IPS DF 4.7 (cell line): ENCODE measurements around the gene SLC35G2.
"Not testable (repeated sequence)": the region's sequence is repeated elsewhere in the genome, so short reads cannot be mapped to it uniquely, and the experiment has no call there.

ENCODE experiments used
- DNase-seq: peaks from one replicate; pipeline ENCODE4 v3.0.0-alpha.2; 2013; ENCODE audit warnings: low spot score; ENCODE audit errors: extremely low read depth

Gene SLC35G2

GRCh38 chr3:136818769-136819391 is at the start of gene SLC35G2:
Gene SLC35G2 (plus strand): TSS chr3:136819126. CDS start chr3:136854461, 35,335 bp downstream.
- no peak for DNase-seq

- DNase-seq = no peak
These were observed 46.2 kb upstream of the SLC35G2 start for GRCh38 chr3:136772709-136773108.

- DNase-seq = no peak
These were observed 40.1 kb upstream of the SLC35G2 start for GRCh38 chr3:136778865-136779264.

GRCh38 chr3:136780741-136781140 is 38.2 kb upstream of the SLC35G2 start:
- DNase-seq = no peak

GRCh38 chr3:136783708-136784191 is 35.2 kb upstream of the SLC35G2 start:
- no peak for DNase-seq

GRCh38 chr3:136787349-136787748 is 31.6 kb upstream of the SLC35G2 start:
- no peak for DNase-seq

- no peak for DNase-seq
These were observed 30.8 kb upstream of the SLC35G2 start for GRCh38 chr3:136788154-136788553.

- no peak for DNase-seq
These were observed 28.9 kb upstream of the SLC35G2 start for GRCh38 chr3:136789976-136790375.

- DNase-seq = no peak
These were observed 28.1 kb upstream of the SLC35G2 start for GRCh38 chr3:136790786-136791185.

GRCh38 chr3:136792556-136793330 is 26.2 kb upstream of the SLC35G2 start:
- no peak for DNase-seq

GRCh38 chr3:136801146-136801545 is 17.8 kb upstream of the SLC35G2 start:
- not testable (repeated sequence) for DNase-seq

GRCh38 chr3:136802481-136802996 is 16.4 kb upstream of the SLC35G2 start:
- no peak for DNase-seq

- DNase-seq = no peak
These were observed 14.8 kb upstream of the SLC35G2 start for GRCh38 chr3:136804141-136804540.

GRCh38 chr3:136804813-136805212 is 14.1 kb upstream of the SLC35G2 start:
- no peak for DNase-seq

GRCh38 chr3:136805795-136806194 is 13.1 kb upstream of the SLC35G2 start:
- no peak for DNase-seq

- no peak for DNase-seq
These were observed 7.2 kb upstream of the SLC35G2 start for GRCh38 chr3:136811701-136812100.

GRCh38 chr3:136817448-136817847 is 1.5 kb upstream of the SLC35G2 start:
- no peak for DNase-seq

- no peak for DNase-seq
These were observed 646 bp upstream of the SLC35G2 start for GRCh38 chr3:136818191-136818768.

GRCh38 chr3:136819392-136819730 is 435 bp downstream of the SLC35G2 start:
- DNase-seq = no peak

GRCh38 chr3:136819731-136820679 is 1.1 kb downstream of the SLC35G2 start:
- no peak for DNase-seq

- no peak for DNase-seq
These were observed 12.5 kb downstream of the SLC35G2 start for GRCh38 chr3:136831461-136831860.
